HG02943 (cell line): Measurements from ENCODE around the gene EXOC1.

ENCODE experiments used
- ATAC-seq: cut with Tn5 transposase; IDR thresholded peaks from one replicate; pipeline ENCODE4 v1.9.1; 2021; ENCODE audit warnings: mild to moderate bottlenecking, low read depth, moderate library complexity; ENCODE audit not compliant: unreplicated experiment

The EXOC1 gene

DNA sequence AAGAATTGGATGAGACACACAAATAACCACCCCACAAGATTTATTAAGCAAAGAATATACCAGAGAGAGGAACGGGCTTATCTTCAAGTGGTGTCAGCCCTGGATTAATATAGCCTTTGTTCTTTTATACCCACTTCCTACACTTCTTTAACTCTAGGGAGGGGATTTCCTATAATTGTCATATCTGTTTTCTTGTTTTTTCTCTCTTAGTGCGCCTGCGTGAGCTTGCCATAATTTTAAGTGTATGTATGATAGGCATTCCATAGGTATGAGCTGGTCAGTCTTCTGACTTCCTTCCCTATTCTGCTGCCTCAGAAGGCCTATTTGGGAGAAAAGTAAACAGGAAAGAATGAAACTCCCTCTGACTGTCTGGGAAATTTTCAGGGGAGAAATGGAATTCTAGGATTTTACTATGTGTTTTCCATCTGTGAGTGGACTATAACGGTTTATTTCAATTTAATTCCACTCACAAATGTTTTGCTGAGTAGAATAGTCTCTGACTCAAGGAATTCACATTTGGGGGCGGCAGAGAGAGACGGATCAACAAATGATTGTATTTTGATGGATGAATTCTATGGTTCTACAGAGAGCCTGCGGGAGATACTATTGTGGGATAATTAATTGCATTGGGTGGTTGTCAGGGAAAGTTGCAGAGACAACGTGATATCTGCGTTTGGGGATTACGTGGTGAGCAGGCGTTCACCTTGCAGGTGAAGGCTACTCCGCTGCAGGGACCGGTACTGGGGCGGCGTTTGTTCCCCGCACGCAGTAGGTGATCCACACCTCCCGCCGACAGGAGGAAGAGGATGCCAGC is 94.7 kb downstream of the EXOC1 start:
- peak; percentile 1 for ATAC-seq

DNA sequence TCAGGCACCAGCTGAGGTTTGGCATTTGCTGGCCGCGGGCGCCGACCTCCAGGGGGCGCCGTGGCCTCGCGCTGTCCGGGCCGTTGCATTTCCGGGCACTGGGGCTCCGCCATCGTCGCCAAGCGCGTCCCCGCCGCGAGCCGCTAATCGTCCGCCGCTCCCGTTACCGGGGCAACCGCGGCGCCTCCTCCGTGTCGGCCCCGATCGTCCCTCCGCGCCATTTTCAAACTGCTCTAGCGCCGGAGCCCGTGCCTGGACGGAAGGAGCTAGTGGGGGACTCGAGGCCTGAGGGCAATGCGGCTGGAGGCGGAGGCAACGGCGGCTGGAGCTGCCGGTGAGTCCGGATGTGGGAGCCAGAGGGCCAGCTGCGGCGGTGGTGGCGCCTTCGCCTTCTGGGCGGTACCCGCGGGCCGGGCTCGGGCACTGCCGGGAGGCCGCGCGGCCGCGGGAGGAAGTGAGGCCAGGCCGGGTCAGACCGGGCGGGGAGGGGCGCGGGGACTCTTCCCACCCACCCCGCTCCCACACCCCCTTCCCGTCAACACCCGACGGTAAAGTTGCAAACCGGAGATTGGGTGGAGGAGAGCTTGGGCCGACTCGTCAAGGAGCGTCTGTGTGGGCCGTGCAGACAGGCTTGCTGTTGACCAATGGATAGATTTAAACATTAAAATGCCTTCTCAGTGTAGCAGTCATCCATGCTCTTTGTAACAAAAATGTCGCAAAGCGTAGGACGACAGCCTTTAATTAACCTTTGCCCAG is 95.5 kb downstream of the EXOC1 start, which contains the start of gene CEP135:
TSS of gene CEP135 (plus strand) at position 220 of the 756 bp plus-strand sequence. CDS start 3,186 bp downstream, outside the sequence.
- peak; percentile 69 for ATAC-seq

DNA sequence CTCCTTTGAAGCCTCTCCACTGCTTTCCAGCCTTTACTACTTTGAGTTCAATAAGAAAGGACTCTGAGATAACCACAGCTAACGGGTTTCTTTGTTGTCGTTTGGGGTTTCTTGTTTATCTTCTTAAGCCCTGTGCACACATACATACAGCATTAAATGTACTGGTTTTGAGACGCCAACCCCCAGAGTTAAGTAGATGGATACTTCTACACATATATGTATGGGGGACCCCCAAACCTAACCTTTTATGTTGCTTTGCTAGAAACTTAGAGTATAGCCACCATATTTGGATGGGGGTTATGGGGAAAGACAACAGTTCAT is 96.0 kb downstream of the EXOC1 start:
- no peak for ATAC-seq

DNA sequence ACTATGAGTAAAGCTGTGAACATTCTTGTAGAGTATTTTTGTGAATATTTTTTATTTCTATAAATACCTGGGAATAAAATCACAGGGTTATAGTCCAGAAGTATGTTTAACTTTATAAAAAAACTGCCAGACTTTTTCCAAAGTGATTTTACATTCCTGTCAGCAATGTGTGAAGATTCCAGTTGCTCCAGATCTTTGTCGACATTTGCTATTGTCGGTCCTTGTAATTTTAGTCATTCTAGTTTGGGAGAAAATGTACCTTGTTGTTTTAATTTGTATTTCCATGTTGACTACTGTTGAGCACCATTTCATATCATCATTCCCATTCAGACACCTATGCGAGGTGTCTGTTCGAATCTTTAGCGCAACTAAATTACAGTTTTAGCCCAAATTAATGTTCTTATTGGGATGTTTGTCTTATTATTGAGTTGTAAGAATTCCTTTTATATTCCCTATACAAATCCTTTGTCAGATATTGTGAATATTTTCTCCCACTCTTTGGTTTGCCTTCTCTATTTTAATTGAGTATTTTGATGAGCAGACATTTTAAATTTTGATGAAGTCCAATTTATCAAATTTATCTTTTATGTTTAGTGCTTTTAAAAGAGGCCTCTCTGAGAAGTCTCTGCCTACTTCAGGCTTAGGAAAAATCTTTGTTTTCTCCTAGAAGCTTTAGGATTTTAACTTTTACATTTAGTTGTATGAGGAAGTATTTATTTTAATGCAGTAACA is 97.9 kb downstream of the EXOC1 start:
- ATAC-seq, result no peak
